ENCODE data around the gene COL9A3. TPM values are rescaled to one million over a fixed set of nuclear protein-coding genes. Genes with fewer than 3 reads are reported as not detected.
A peak's percentile ranks its signal among the peaks of the same experiment; 100 is the strongest.

The COL9A3 gene
- total RNA-seq, 1 experiment from 2014 or later: 136 TPM

DNA sequence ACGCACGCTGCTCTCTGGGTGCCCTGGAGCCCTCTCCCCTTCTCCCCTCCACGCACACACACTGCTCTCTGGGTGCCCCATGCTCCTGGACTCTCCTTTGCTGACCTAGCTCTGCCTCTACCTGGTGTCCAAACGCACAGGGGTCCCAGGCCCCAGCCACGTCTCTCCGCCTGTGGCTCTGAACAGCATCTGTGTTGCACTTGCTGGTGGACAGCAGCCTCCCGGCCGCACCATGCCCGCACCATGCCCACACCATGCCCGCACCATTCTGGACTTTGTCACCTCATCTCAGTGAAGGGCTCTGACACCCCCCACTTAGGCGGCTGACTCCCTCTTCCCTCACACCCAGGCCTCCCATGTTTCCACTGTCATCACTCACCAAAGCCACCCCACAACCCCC lies 23.0 kb downstream of the COL9A3 start:
- Mint-ChIP-seq H3K36me3 (peaks cover 19% of the 10 kb centered on the region), H3K9me3 (peaks cover 8% of the 10 kb centered on the region), H3K27ac (peak overlapping the region; percentile 70; the same call in 1 of the 2 replicates), H3K4me3 (no peak overlapping the region), H3K27me3 (ENCODE audit: low read depth) (no peaks in the 10 kb centered on the region), H3K4me1 (peaks cover 13% of the 10 kb centered on the region)
- CTCF ChIA-PET: no interaction called here
- DNase-seq (ENCODE audit: low spot score): no peak
- no peak for TF ChIP-seq EMX1 (CRISPR knock-in tag; IDR thresholded peaks at IDR 0.05)
- no peak for TF ChIP-seq FOXJ3 (CRISPR knock-in tag; IDR thresholded peaks at IDR 0.05; ENCODE audit: borderline replicate concordance)
- TF ChIP-seq NR3C1 (CRISPR knock-in tag; conservative IDR thresholded peaks at IDR 0.05; ENCODE audit: low read depth): no peak
- TF ChIP-seq JAZF1 (CRISPR knock-in tag; IDR thresholded peaks at IDR 0.05): no peak
- TF ChIP-seq ESRRA (CRISPR knock-in tag; IDR thresholded peaks at IDR 0.05; ENCODE audit: borderline replicate concordance): no peak
- TF ChIP-seq, protein P1, sequence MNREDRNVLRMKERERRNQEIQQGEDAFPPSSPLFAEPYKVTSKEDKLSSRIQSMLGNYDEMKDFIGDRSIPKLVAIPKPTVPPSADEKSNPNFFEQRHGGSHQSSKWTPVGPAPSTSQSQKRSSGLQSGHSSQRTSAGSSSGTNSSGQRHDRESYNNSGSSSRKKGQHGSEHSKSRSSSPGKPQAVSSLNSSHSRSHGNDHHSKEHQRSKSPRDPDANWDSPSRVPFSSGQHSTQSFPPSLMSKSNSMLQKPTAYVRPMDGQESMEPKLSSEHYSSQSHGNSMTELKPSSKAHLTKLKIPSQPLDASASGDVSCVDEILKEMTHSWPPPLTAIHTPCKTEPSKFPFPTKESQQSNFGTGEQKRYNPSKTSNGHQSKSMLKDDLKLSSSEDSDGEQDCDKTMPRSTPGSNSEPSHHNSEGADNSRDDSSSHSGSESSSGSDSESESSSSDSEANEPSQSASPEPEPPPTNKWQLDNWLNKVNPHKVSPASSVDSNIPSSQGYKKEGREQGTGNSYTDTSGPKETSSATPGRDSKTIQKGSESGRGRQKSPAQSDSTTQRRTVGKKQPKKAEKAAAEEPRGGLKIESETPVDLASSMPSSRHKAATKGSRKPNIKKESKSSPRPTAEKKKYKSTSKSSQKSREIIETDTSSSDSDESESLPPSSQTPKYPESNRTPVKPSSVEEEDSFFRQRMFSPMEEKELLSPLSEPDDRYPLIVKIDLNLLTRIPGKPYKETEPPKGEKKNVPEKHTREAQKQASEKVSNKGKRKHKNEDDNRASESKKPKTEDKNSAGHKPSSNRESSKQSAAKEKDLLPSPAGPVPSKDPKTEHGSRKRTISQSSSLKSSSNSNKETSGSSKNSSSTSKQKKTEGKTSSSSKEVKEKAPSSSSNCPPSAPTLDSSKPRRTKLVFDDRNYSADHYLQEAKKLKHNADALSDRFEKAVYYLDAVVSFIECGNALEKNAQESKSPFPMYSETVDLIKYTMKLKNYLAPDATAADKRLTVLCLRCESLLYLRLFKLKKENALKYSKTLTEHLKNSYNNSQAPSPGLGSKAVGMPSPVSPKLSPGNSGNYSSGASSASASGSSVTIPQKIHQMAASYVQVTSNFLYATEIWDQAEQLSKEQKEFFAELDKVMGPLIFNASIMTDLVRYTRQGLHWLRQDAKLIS (CRISPR knock-in tag; IDR thresholded peaks at IDR 0.05; ENCODE audit: borderline replicate concordance): no peak
- POLR2A ChIA-PET: no interaction called here
- no peak for ATAC-seq

DNA sequence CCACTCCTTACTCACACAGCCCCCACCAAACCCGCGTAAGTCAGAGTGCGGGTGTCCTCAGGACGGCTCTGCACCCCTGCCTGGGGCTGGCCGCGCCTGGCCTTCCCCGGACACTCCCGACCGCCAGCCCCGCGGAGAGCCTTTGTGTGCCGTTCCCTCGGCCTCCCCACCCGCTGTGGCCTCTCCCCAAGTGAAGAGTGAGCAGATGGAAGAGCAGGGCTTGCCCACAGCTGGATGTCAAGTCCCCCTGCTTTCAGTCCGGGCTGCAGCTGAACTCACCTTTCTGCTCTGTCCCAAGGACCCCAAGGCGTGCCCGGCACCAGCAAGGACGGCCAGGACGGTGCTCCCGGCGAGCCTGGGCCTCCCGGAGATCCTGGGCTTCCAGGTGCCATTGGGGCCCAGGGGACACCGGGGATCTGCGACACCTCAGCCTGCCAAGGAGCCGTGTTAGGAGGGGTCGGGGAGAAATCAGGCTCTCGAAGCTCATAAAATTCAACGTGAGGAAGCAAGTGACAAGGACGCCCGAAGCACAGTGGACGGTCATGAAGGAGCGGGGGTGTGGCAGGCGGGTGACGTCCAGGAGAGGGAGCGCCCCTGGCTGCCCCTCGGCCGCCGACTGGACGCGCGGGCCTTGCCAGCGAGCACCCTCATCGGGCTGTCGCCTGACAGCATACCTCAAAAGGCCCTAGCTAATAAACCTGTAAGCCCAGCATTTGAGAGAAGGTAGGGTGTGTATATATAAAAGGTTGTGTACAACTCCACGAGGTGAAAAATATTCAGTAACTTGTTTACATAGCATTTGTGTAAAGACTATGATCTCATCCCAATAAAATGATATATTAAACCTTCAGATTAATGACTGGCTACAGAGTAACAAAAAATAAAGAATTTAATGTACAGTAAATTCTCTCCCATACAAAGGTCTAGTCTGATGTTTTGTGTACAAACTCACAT lies 23.7 kb downstream of the COL9A3 start:
- peaks cover 13% of the 10 kb centered on the region for H3K4me1 Mint-ChIP-seq
- ChIA-PET CTCF (interaction anchor here (0.6 to 1.8 kb wide), 2 partner anchors 18 to 1791 kb away, joined by 3 read pairs; no protein-coding TSS in a partner anchor), POLR2A (no interaction called here)
- H3K27ac Mint-ChIP-seq: 0 out of 2 replicates have a peak overlapping the region, but pooled peaks have one; percentile 49
- TF ChIP-seq, protein P2, sequence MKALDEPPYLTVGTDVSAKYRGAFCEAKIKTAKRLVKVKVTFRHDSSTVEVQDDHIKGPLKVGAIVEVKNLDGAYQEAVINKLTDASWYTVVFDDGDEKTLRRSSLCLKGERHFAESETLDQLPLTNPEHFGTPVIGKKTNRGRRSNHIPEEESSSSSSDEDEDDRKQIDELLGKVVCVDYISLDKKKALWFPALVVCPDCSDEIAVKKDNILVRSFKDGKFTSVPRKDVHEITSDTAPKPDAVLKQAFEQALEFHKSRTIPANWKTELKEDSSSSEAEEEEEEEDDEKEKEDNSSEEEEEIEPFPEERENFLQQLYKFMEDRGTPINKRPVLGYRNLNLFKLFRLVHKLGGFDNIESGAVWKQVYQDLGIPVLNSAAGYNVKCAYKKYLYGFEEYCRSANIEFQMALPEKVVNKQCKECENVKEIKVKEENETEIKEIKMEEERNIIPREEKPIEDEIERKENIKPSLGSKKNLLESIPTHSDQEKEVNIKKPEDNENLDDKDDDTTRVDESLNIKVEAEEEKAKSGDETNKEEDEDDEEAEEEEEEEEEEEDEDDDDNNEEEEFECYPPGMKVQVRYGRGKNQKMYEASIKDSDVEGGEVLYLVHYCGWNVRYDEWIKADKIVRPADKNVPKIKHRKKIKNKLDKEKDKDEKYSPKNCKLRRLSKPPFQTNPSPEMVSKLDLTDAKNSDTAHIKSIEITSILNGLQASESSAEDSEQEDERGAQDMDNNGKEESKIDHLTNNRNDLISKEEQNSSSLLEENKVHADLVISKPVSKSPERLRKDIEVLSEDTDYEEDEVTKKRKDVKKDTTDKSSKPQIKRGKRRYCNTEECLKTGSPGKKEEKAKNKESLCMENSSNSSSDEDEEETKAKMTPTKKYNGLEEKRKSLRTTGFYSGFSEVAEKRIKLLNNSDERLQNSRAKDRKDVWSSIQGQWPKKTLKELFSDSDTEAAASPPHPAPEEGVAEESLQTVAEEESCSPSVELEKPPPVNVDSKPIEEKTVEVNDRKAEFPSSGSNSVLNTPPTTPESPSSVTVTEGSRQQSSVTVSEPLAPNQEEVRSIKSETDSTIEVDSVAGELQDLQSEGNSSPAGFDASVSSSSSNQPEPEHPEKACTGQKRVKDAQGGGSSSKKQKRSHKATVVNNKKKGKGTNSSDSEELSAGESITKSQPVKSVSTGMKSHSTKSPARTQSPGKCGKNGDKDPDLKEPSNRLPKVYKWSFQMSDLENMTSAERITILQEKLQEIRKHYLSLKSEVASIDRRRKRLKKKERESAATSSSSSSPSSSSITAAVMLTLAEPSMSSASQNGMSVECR (CRISPR knock-in tag; IDR thresholded peaks at IDR 0.05; ENCODE audit: borderline replicate concordance): no peak
- TF ChIP-seq ZNF423 (CRISPR knock-in tag; IDR thresholded peaks at IDR 0.05): peak; percentile 79
- no peak overlapping the region for H3K4me3 Mint-ChIP-seq
- no peak for DNase-seq (ENCODE audit: low spot score)
- H3K9me3 Mint-ChIP-seq: peaks cover 8% of the 10 kb centered on the region
- ATAC-seq: no peak
- peaks cover 22% of the 10 kb centered on the region for H3K36me3 Mint-ChIP-seq
- no peaks in the 10 kb centered on the region for H3K27me3 Mint-ChIP-seq (ENCODE audit: low read depth)

DNA sequence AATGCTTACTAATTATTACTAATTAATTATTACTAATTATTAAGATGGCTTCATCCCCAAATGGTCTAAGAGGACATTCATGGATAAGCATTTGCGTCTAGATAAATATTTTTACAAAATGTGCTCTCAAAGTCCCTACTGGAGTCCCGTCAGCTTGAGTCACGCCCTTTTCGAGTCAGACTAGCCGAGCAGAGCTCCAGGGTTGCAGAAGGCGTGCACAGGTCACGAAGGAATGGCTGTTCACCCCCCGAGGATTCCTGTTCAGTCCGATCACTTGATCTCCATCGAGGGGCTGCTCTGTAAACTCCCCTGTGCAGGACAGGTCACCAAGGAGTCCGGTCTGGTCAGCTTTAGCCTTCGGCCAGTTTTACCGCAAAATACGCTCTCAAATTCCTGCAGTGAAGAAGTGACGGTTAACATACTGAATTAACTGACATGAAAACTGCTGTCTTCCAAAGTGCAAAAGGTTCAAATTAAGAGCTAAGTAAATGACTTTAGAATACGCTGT lies 24.9 kb downstream of the COL9A3 start:
- Mint-ChIP-seq H3K4me3 (no peak overlapping the region), H3K27ac (no peak overlapping the region)

More for the DNA sequence above, 24.9 kb downstream of the COL9A3 start:
- Mint-ChIP-seq H3K36me3 (peaks cover 32% of the 10 kb centered on the region), H3K27me3 (ENCODE audit: low read depth) (no peaks in the 10 kb centered on the region), H3K9me3 (peaks cover 8% of the 10 kb centered on the region), H3K4me1 (peaks cover 13% of the 10 kb centered on the region)
- CTCF ChIA-PET: interaction anchor here (0.7 to 1.8 kb wide), 2 partner anchors 19 to 718 kb away, joined by 3 read pairs; no protein-coding TSS in a partner anchor
- TF ChIP-seq, protein P3, sequence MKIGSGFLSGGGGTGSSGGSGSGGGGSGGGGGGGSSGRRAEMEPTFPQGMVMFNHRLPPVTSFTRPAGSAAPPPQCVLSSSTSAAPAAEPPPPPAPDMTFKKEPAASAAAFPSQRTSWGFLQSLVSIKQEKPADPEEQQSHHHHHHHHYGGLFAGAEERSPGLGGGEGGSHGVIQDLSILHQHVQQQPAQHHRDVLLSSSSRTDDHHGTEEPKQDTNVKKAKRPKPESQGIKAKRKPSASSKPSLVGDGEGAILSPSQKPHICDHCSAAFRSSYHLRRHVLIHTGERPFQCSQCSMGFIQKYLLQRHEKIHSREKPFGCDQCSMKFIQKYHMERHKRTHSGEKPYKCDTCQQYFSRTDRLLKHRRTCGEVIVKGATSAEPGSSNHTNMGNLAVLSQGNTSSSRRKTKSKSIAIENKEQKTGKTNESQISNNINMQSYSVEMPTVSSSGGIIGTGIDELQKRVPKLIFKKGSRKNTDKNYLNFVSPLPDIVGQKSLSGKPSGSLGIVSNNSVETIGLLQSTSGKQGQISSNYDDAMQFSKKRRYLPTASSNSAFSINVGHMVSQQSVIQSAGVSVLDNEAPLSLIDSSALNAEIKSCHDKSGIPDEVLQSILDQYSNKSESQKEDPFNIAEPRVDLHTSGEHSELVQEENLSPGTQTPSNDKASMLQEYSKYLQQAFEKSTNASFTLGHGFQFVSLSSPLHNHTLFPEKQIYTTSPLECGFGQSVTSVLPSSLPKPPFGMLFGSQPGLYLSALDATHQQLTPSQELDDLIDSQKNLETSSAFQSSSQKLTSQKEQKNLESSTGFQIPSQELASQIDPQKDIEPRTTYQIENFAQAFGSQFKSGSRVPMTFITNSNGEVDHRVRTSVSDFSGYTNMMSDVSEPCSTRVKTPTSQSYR (CRISPR knock-in tag; IDR thresholded peaks at IDR 0.05): no peak
- TF ChIP-seq, protein P4, sequence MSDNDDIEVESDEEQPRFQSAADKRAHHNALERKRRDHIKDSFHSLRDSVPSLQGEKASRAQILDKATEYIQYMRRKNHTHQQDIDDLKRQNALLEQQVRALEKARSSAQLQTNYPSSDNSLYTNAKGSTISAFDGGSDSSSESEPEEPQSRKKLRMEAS (CRISPR knock-in tag; IDR thresholded peaks at IDR 0.05): no peak
- TF ChIP-seq CBFB (CRISPR knock-in tag; IDR thresholded peaks at IDR 0.05; ENCODE audit: low read depth) (no peak), ZNF423 (CRISPR knock-in tag; IDR thresholded peaks at IDR 0.05) (no peak)
- TF ChIP-seq, protein P5, sequence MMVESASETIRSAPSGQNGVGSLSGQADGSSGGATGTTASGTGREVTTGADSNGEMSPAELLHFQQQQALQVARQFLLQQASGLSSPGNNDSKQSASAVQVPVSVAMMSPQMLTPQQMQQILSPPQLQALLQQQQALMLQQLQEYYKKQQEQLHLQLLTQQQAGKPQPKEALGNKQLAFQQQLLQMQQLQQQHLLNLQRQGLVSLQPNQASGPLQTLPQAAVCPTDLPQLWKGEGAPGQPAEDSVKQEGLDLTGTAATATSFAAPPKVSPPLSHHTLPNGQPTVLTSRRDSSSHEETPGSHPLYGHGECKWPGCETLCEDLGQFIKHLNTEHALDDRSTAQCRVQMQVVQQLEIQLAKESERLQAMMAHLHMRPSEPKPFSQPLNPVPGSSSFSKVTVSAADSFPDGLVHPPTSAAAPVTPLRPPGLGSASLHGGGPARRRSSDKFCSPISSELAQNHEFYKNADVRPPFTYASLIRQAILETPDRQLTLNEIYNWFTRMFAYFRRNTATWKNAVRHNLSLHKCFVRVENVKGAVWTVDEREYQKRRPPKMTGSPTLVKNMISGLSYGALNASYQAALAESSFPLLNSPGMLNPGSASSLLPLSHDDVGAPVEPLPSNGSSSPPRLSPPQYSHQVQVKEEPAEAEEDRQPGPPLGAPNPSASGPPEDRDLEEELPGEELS (CRISPR knock-in tag; IDR thresholded peaks at IDR 0.05): no peak
- POLR2A ChIA-PET: no interaction called here
- ATAC-seq (no peak), DNase-seq (ENCODE audit: low spot score) (no peak)

All from WTC11 (cell line).